HG03135 (cell line): ENCODE data around the gene PSMF1.

Experiments
- ATAC-seq: cut with Tn5 transposase; IDR thresholded peaks from one replicate; pipeline ENCODE4 v1.9.1; 2021; ENCODE audit warnings: mild to moderate bottlenecking, moderate library complexity; ENCODE audit not compliant: unreplicated experiment

Gene PSMF1

DNA sequence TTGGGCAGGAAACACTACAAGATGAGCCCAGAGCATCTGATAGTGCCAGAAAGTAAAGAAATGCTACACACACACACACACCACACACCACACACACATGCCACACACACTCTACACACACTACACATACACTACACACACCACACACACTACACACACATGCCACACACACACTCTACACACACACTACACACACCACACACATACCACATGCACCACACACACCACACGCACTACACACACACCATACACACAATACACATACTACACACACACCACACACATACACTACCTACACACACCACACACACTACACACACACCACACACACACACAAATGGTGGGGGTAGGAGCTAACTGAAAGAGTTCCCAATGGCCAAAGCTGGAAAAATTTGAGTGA, 69.9 kb downstream of the PSMF1 start:
- no peak for ATAC-seq

GRCh38 chr20:1189827-1190226, 71.4 kb downstream of the PSMF1 start:
- no peak for ATAC-seq

DNA sequence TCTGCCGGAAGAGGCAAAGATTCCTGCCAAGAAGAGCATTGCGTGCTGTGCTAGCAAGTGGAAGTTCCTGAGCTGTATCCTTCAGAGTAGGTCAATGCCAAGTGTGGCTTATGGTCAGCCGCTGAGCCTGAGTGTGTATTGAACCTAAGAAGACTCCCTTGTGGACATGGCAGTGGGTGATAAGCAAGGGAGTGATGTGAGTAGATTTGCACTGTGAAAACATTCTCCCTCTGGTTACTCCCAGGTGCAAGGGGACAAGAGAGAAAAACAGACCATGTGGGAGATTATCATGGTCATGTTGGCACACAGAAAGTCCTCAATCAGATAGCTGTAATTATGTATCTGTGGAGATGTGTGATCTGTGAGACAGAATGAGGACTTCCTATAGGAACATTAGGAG, 72.4 kb downstream of the PSMF1 start:
- ATAC-seq, result no peak

- ATAC-seq, result no peak
Observed at GRCh38 chr20:1191299-1191698, 72.9 kb downstream of the PSMF1 start.

GRCh38 chr20:1195226-1195625, 76.8 kb downstream of the PSMF1 start:
- no peak for ATAC-seq

DNA sequence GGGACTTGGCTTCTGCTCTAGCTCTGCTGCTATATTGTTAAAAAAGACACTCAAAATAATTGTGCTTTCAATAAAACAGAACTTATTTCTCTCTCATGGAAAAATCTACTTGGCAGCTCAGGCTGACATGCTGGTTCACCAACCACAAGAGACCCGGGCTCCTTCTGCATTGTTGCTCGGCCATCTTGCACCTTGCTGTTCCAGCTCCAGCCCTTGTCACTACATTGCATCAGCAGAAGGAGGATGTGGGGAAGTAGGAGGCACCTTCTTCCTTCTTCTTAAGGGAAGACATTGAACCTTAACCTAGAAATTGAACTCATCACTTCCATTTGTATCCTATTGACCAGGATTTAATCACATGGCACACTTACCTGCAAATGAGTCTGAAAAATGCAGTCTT, 78.2 kb downstream of the PSMF1 start:
- ATAC-seq, result no peak

- no peak for ATAC-seq
Observed at GRCh38 chr20:1197801-1198200, 79.4 kb downstream of the PSMF1 start.

DNA sequence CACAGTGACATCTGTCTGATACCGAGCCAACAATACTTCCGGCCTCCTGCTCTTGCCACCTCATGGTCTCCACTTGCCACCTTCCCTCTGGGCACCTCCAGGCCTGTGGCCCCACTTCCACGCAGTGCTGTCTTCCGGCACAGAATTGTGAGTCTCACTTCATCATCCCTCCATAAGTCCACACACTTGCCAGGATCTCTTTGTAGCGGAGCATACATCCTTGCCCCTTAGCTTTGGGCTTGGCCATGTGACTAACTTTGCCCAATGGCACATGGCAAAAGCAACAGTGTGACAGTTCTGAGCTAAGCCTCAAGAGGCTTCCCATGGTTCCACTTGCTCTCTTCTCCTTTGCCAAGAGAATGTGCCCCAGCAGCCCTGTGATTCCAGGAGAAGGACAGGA, 80.3 kb downstream of the PSMF1 start:
- ATAC-seq, result no peak

GRCh38 chr20:1199212-1199873, 80.9 kb downstream of the PSMF1 start:
- no peak for ATAC-seq

DNA sequence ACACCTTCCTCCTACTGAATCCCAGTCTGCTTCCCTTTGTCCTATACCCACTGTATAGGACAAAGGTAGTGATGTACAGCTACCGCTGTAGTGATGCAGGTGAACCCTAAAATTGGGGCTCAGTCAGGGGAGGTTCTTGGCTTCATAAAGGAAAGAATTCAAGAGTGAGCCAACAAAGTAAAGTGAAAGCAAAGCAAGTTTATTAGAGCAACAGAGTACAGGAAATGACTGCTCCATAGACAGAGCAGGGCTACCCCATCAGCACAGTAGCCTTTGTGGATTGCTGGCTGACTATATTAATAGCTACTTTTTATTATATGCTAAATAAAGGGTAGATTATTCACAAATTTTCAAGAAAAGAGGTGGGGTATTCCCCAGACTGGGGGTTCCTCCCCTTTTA, 81.6 kb downstream of the PSMF1 start:
- ATAC-seq, result no peak

DNA sequence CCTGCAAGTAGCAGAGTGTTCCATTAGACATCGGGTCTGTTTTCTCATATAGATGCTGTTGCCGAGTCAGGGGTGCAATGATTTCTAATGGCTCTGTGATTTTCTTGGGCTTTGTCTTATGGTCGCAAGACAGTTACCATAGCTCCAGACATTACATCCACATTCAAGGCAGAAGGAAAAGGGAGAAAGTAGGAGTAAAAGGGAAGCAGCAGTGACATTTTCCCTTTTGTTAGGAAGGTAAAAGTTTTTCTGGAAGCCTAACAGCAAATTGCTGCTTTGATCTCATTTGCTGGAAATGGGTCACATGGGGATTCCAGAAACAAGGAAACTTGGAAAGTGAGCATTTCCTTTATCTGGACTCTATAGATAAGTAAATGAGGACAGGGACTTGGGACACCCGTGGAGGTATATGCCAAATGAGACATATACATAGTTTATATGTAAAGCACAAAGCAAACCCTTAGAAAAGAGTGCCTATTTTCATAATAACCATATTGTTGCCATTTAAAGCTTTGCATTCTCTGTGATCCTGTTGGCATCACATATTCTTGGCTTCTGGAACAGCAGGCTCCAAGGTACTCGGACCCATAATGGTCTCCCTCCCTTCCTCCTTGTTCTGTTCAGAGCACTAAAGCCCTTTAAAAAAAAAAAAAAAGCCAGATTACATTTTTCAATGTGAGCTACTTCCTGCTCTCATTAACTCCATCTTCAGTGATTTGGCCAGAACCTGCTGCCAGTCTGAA, 84.5 kb downstream of the PSMF1 start, which contains the start of gene C20orf202:
Gene C20orf202, plus strand, starts transcription at position 693 of the 743 bp plus-strand sequence. CDS start 132 bp downstream, outside the sequence.
- no peak for ATAC-seq

DNA sequence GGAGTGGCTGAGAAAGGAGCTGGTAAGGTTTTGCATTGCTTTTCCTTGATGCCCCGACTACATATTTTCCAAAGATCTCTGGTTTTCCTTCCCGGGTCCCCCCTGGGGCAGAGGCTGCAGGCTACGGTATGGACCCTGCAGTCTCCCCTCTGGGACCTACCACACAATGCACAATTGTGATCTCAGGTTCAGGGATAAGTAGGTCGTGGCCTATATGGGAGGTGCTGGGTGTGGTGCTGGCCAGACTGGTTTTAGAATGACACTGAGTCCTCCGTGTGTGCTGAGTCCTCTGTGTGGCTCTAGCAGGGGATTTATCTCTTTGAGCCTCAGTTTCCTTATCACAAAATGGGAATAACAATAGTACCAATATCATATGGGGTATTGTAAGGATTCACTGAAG, 85.2 kb downstream of the PSMF1 start:
- ATAC-seq, result no peak

DNA sequence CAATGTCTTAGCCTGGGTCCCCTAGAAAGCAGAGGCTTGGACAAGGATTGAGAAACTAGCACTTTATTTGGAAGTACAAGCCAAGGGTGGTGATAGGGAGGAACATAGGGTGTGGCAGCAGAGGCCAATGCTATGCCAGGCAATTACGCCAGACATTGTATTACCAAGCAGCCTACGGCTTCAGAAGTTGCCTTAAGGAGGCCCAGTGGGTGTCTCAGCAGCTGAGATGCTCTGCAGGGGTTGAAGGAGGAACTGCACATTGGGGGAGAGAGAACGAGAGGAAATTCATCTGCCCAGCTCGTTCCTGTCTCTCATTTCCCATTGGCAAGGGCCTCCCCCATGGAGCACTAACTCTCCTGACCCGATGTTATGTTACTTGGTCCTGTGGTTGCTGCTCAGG, 85.7 kb downstream of the PSMF1 start:
- no peak for ATAC-seq

- no peak for ATAC-seq
Observed at GRCh38 chr20:1204576-1204975, 86.2 kb downstream of the PSMF1 start.

DNA sequence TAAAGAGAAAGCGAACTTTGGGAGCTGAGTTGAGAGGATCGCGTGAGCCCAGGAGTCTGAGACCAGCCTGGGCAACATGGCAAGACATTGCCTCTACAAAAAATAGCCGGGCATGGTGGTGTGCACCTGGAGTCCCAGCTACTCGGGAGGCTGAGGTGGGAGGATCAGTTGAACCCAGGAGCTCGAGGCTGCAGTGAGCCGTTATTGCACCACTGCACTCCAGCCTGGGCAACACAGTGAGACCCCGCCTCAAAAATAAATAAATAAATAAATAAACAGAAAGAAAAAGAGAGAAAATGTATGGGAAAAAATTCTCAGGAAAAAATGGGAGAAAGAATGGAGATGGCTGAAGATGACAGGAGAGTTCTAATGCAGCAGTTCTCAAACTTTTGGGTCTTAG, 87.4 kb downstream of the PSMF1 start:
- no peak for ATAC-seq

GRCh38 chr20:1206366-1207148, 88.2 kb downstream of the PSMF1 start:
- ATAC-seq, result no peak

DNA sequence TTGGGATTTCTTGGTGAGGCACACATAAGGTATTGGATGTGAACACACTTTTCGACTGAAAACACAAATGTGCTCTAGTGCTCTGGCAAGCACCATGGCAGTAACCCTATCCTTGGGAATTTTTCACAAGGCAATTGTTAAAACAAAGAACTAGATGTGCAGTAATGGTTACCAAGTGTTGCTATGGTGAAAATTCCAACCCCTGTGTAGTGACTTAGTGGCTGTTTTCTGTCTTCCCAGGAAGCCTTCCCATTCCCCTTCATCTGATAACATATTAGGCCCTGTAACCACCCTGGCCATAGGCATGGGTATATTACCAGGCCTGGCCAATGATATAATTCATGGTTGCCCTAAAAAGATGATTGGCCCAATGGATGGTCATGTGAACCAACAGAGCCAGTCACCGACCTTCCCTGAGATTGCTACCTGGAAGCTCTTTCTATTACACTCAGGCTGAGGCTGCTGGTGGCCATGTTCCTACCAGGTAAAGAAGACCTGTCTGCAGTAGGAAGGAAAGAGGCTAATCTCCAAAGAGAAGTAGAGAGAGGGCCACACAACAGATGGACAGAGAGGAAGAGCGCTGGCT, 89.0 kb downstream of the PSMF1 start:
- no peak for ATAC-seq

GRCh38 chr20:1209447-1210387, 91.3 kb downstream of the PSMF1 start:
- ATAC-seq, result no peak

DNA sequence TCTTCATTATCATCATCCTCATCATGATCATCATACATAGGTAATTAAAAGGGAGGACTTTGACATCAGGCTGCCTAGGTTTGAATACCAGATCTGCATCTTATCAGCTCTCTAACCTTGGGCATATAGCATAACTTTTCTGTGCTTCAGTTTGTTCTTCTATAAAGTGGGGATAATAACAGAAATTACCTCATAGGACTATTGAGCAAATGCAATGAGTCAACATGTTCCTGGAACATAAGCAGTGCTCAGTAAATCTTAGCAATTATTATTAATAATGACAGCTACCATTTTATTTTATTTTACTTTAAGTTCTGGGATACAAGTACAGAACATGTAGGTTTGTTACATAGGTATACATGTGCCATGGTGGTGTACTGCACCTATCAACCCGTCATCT, 92.1 kb downstream of the PSMF1 start:
- no peak for ATAC-seq

GRCh38 chr20:1212023-1212422, 93.6 kb downstream of the PSMF1 start:
- ATAC-seq, result no peak
